Adipose tissue (tissue), 3 donors: ENCODE measurements around the gene ME2. TPM values are rescaled to one million over a fixed set of nuclear protein-coding genes. Genes with fewer than 3 reads are reported as not detected.
"Not testable (repeated sequence)": the region's sequence is repeated elsewhere in the genome, so short reads cannot be mapped to it uniquely, and the experiment has no call there.

Experiments used
- H3K27ac ChIP-seq: one replicate; pipeline ENCODE4 v1.5.1; 2013; ENCODE audit warnings: low read depth, low read length
- WGBS, 3 donors: extraction: QIAGEN DNeasy Blood & Tissue Kit; methylation state at CpG; one replicate each; pipeline ENCODE4 v1.1.7; 2013; 5-methylcytosine and 5-hydroxymethylcytosine counted together
- polyA plus RNA-seq, 3 donors: library from polyadenylated mRNA; stranded (reverse); fragments of 200-250 nt; gene quantifications; one replicate each; pipeline ENCODE4 v1.2.3, GENCODE V29; 2013
- donor health status: healthy with polysubstance abuse.
- donor health status: Bipolar disorder and iron deficiency.
- donor health status: healthy.

The ME2 gene
- polyA plus RNA-seq, 3 donors, result 14.4 to 24.4 (median 19.1) TPM

DNA sequence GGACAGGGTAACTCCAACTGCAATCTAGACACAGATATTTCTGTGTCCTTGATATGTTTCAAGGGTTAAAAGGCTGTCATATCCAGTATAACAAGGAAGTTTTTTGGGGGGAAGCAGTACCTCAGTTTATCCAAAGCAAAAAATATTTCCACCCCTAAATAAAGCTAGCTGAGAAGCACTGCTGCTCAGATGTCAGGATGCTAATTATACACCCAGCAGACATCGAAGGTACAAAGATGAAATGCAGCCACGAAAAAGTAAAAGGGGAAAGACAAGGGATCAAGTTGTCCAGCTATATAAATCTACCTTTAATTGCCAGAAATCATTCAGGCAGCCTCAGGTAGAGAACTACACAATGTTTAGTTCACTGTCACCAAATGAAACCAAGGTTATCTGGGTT lies 115.1 kb downstream of the ME2 start:
- H3K27ac ChIP-seq, result no peak overlapping the region
- WGBS, 3 donors, result 82 to 93% (median 87%) methylated on average over 2 of the region's 2 CpGs

DNA sequence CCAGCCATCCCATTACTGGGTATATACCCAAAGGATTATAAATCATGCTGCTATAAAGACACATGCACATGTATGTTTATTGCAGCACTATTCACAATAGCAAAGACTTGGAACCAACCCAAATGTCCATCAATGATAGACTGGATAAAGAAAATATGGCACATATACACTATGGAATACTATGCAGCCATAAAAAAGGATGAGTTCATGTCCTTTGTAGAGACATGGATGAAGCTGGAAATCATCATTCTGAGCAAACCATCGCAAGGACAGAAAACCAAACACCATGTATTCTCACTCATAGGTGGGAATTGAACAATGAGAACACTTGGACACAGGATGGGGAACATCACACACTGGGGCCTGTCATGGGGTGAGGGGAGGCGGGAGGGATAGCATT lies 124.3 kb downstream of the ME2 start:
- 96 to 98% (median 97%) methylated on average over 2 of the region's 2 CpGs for WGBS, 3 donors

More for the DNA sequence above, 124.3 kb downstream of the ME2 start:
- not testable (repeated sequence) for H3K27ac ChIP-seq

Other genes with a start within 250 kb of the ME2 start
- 1 to 10 TPM in 1 of 3 donors, under 1 TPM in 2; 0.61 to 3.5 (median 0.85) TPM for gene MRO, start 59.1 kb upstream of the ME2 start, polyA plus RNA-seq
- gene ELAC1, start 88.9 kb downstream of the ME2 start, polyA plus RNA-seq, result 1 to 10 TPM; 4.1 to 9.7 (median 6.1) TPM
- 10 to 100 TPM; 15.8 to 45.1 (median 28.3) TPM for gene SMAD4, start 151.1 kb downstream of the ME2 start, polyA plus RNA-seq